GM18519 (cell line): ENCODE measurements around the gene ADAMTS17.

Experiments used
- ATAC-seq: cut with Tn5 transposase; IDR thresholded peaks from one replicate; pipeline ENCODE4 v1.9.1; 2021; ENCODE audit warnings: mild to moderate bottlenecking, moderate library complexity; ENCODE audit not compliant: unreplicated experiment, low FRiP score

ADAMTS17 gene

DNA sequence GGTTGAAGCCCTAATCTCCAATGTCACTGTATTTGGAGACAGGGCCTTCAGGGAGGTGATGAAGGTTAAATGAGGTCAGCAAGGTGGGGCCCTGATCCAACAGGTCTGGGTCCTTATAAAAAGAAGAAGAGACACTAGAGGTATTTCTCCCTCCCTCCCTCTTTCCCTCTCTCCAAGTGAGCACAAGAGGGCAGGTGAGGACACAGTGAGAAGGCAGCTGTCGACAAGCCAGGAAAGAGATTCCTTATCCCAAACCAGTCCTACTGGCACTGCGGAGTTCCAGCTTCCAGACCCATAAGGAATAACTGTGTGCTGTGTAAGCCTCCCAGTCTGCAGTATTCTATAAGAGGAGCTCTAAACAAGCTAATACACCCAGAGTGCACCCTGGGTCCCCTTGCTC is 134.7 kb downstream of the ADAMTS17 start:
- ATAC-seq, result no peak

GRCh38 chr15:100206643-100207042 is 135.1 kb downstream of the ADAMTS17 start:
- ATAC-seq, result no peak

GRCh38 chr15:100205549-100206295 is 136.1 kb downstream of the ADAMTS17 start:
- no peak for ATAC-seq

DNA sequence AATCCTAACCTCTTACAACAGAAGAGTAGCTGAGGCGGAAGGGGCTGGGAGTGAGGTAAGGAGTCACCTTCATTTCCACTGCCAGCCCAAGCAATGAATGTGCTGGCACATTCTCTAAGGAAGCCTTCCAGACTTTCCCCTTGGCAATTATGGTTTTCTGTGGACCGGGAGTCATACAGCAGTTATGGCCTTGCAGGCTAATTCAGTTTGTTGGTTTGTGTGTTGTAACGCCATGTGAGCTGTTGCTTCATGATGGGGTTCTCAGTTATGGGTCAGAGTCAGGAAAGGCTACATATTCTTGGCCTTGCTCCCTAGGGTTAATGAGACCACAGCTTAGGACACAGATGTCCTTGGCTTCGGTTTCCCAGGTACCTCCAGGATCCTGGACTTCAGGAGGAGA is 137.0 kb downstream of the ADAMTS17 start:
- ATAC-seq, result no peak

DNA sequence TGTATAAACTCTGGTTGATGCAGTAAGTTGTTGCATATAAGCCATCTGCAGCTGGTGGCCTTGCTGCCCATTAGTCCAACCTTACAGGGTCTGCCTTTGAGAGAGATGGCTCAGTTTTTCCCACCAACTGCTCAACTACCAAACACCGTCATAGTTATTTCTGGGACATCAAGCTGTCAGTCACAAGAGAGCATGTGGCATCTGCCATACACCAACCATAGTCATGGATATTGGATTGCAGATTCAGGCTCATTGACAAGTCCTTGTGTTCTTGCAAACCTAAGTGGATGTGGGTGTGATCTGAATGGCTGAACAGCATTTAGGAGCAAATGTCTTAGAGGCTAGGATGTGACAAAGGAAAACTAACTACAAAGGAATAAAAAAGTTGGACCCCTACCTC is 137.6 kb downstream of the ADAMTS17 start:
- ATAC-seq, result no peak

DNA sequence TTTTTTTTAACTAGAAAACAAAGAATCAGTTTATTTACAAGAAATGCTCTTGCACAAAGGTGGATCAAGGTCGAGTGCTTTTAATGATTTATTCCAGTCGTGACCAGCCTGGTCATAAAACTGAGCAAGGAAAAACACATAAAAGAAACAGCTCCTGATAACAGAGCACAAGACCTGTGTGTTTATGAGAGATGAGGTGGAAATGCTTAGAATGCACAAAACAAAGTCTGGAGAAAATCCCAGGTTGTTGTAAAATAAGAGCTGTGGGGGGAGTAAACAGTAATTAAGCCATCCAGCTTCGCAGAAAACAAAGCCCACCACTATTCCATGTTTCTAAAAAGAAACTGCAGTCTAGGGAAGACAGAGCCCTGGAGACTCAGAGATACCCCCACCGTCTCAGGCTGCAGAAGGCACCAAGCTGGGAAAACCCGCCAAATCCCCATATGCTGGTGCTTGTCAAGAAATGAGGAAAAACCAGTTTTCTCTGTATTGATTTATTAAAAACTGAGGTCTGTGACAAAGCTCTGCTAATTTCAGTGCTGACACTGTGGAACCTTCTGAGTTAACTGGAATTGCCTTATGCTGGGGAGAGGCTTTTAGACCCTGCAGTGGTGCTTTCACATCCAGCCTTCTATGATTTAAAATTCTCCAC is 139.3 kb downstream of the ADAMTS17 start:
- no peak for ATAC-seq

DNA sequence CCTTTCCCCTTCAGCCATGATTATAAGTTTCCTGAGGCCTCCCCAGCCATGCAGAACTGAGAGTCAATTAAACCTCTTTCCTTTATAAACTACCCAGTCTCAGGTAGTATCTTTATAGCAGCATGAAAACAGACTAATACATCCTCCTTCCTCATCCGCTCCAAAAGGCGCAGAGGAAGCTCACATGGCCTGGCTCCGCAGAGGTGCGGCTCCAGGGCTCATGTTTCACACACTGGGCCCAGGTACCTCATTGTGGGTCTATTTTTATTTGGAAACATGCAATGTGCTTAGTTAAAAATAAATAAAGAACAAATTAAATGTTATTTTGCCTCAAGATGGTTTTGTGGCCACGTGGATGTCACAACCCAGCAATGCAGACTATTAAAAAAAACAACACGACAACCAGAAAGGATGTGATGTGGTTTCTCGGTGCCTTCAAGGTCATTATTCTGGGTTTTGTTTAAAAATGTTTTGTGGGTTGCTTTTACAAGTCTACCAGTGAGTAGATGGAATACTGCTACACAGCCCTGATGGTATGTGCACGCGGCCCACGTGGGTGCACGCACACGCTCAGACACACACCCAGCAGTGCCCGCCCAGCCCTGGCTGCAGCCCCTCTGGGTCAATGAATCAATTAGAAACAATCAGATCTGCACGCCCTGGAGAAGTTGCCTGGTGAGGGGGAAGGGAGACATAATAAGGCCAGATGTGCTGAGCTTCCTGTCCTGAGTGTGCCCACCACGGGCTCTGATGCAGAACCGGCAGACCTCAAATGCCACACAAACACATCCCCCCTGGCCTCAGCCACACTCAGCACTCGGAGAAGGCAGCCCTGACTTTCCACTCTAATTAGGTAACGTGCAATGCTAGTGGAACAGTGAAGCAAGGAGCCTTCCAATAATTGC is 140.1 kb downstream of the ADAMTS17 start:
- no peak for ATAC-seq

DNA sequence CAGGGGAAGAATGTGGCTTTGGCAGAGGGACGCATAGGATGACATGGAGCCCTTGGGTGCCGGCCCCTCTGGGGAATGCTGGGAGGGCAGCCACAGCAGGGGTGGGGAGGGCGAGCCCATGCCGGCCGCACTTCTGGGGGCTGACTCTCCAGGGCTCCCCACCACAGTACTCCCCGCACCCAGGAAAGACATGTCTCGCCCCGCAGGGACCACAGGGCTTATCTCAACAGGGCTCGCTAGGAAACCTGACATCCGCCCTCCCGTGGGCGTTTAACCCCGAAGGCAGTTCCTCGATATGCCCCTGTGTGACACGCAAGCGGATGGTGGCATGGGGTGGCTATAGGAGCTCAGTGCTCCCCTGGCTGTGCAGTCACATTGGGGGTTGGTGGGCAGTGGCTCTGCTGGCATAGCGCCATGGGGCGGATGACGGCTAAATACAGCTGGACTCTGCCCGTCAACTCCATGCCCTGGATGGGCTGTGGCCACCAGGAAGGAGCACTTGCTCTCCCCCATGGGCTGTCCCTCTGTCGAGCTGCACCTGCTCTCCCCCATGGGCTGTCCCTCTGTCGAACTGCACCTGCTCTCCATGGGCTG is 141.4 kb downstream of the ADAMTS17 start:
- no peak for ATAC-seq

DNA sequence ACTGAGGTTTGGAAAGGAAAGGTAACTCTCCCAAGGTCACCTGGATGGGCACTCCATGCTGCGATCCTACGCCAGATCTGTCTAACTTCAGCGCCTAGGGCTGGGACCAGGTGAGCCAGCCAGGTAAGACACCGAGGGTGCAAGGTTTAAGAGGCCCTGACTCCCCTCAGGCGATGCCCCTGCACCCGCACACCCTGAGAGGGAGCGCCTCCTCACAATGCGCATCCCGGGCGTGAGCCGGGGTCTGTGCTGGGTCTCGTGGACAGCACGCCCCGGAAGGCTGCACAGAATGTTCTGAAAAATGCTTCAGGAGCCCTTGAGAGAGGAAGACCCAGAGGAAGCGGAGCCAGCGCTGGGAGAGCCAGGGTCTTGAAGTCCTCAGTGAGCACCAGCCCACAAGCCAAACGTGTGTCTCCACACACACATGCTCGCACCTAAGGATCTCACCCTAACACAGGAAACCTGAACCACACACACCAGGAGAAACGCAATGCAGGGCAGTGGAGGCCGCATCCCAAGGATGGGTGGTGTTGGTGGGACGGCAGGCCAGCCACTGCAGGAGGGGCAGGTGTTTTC is 142.0 kb downstream of the ADAMTS17 start:
- ATAC-seq, result no peak

- ATAC-seq, result no peak
These were observed 143.3 kb downstream of the ADAMTS17 start for GRCh38 chr15:100198442-100198841.

- ATAC-seq, result no peak
These were observed 145.3 kb downstream of the ADAMTS17 start for GRCh38 chr15:100196326-100197058.

DNA sequence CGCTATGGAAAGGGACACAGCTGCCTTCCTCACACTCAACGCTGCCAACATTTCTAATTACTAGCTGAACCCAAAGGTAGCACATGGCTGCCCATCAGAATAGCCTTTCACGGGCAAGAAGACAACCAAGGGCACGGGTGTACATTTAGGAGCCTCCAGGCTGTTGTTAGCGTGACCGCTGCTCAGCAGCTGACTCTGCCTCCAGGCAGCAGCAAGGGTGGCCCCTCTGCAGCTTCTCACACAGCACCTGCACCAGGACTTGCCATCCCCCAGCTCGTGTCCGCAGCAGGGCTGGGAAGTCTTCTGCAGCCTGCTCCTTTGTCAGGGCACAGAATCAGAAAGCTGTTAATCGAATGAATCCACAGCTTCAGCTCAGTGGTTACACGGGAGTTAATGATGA is 146.8 kb downstream of the ADAMTS17 start:
- no peak for ATAC-seq

GRCh38 chr15:100193277-100193860 is 148.4 kb downstream of the ADAMTS17 start:
- ATAC-seq, result no peak

DNA sequence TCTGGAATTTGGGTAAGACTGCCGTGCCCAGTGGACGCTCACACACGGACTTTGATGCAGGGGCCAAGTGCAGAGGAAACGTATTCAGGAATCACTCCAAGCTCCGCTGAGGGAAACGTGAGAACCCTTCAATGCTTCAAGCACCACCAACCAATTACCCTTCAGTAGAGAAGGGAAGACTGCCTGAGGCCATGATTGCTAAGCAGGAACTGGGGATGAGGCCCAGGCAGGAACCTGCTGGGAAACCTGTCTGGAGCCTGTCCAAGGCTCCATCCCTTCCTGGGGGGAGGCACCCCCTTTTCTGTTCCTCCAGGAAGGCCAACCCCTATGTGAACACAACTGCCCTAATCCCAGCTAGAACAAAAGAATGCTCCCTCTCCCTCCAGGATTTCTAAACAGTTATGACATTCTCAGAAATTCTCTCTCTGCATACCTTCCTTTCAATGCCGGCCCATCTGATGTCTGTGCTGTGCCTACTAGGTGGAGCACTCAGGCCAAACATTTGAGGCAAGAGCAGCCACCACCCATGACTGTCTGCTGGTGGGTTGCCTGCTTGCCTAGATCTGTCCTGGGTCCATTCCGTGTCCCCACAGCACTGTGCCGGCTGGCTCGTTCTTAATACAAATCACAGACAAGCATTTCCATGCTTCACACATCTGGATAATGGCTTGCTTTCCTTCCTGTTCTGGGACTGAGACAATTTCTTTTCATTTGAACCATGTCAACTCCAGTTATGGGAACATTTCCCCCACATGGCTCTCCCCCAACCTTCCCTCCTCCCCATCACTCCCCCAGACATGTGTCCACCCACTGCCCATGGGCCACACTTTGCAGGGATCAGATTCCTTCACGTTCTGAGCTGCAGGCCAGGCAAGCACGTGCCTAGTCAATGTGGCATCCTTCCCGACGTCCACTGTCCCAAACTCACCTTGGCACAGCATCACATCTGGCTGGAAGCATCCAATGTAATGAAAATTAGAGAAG is 149.4 kb downstream of the ADAMTS17 start:
- ATAC-seq, result no peak

GRCh38 chr15:100191161-100191560 is 150.6 kb downstream of the ADAMTS17 start:
- no peak for ATAC-seq

- ATAC-seq, result no peak
These were observed 151.1 kb downstream of the ADAMTS17 start for GRCh38 chr15:100190675-100191074.

GRCh38 chr15:100189849-100190248 is 151.9 kb downstream of the ADAMTS17 start:
- ATAC-seq, result no peak

DNA sequence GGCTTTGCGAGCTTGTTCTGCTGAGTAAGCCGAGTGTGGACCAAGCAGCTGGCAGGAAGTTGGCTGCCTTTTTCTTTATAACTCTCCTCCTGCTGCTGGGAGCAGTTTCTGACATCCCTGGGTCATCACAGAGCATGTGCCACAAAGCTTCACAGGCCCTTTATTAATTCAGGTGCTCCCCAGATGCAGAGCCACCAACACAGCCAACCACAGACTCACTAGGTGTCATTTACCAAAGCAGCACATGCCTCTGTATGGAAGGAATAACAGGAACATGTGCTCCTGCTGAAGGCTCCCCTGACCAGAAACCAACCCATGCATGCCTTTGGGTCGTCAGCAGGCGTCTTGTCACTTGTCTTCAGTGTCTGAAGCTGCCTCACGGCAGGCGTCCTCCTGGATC is 152.5 kb downstream of the ADAMTS17 start:
- no peak for ATAC-seq
